ENCODE measurements around the gene ZNRF2.

The ZNRF2 gene

DNA sequence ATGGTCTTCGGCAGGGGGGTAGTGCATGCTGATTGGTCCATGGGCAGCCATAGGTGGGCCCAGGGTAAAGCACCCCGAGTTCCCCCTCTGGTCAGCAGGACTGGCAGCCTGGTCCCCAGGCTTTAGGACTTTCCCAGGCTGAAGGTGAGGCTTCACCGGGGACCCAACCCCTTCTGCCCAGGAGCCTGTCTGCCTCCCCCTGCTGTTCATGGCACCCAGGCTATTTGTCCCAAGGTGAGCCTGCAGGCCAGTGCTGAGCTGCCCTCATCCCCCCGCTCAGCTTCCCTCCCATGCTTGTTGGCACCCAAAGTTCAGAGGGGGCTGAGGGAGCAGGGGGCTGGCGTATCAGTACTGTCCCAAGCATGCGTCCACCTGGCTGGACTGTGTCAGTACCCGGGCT, 38.5 kb upstream of the ZNRF2 start:
- H3K27ac ChIP-seq = no peak overlapping the region
- TF ChIP-seq ZFX (IDR thresholded peaks at IDR 0.05; ENCODE audit: borderline replicate concordance) (no peak), CTCF (IDR thresholded peaks at IDR 0.05) (no peak)

DNA sequence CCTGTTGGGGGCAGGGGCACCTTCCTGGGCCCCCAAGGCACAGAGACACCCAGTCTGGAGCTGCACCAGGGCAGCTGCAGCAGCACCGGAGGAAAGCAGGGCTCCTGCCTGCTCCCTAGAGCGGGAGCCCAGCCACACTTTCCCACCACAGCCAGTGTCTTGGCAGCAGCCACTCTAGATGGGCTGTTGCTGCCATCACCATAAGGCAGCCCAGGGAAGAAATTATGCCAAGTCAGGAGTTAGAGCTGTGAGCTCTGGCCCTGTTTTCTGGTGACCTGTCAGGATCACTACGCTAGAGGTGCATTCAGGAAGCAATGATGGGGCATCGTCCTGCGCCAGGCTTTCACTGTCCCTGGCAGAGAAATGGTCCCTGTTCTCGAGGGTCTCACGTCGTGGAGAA, 38.0 kb upstream of the ZNRF2 start:
- no peak overlapping the region for H3K27ac ChIP-seq
- no peak for TF ChIP-seq CTCF (IDR thresholded peaks at IDR 0.05)
- TF ChIP-seq ZFX (IDR thresholded peaks at IDR 0.05; ENCODE audit: borderline replicate concordance) = no peak

DNA sequence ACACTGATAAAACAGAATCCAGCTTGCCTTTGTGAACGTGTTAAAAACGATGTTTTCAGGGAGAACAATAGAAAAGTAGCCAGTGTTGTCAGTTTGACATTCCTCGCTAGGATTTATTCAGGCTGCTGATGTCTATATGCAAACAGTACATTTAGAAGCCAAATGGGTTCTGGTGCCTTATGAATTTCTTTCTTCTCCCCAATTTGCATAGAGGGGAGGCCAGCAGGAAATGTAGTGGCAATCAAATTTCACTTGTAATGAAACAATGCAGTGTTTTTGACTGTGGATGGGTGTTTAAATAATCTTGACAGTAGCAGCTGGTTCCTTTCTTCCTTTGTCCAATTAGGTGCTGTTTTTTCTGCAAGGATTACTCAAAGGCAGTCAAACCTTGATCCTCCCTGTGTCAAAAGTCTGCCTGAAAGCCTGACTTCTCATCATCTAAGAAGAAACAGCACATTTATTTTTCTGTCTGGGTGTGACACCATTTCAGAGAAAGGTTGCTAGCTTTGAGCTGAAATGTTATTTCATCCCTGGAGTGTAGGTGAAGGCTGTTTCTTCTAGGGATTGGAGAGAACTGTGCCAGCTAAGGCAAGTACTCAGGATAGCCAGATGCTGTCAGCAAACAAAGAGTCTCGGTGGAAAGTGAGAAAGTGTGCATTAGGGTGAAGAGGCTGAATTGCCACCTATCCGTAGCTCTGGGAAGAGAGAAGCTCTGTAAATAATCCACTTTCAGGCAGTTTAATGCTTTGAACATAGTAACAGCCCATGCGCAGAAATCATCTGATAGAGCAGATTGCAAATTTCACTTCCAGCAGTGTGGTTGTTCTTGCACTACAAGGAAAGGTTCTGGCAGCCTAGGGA, 36.6 kb upstream of the ZNRF2 start:
- no peak overlapping the region for H3K27ac ChIP-seq
- TF ChIP-seq ZFX (IDR thresholded peaks at IDR 0.05; ENCODE audit: borderline replicate concordance) (no peak), CTCF (IDR thresholded peaks at IDR 0.05) (no peak)

GRCh38 chr7:30249316-30249715, 35.1 kb upstream of the ZNRF2 start:
- no peak overlapping the region for H3K27ac ChIP-seq
- no peak for TF ChIP-seq ZFX (IDR thresholded peaks at IDR 0.05; ENCODE audit: borderline replicate concordance)
- TF ChIP-seq CTCF (IDR thresholded peaks at IDR 0.05) = no peak

GRCh38 chr7:30249986-30250774, 34.2 kb upstream of the ZNRF2 start:
- H3K27ac ChIP-seq = no peak overlapping the region
- TF ChIP-seq ZFX (IDR thresholded peaks at IDR 0.05; ENCODE audit: borderline replicate concordance) (no peak), CTCF (IDR thresholded peaks at IDR 0.05) (no peak)

- no peak overlapping the region for H3K27ac ChIP-seq
- no peak for TF ChIP-seq ZFX (IDR thresholded peaks at IDR 0.05; ENCODE audit: borderline replicate concordance)
- no peak for TF ChIP-seq CTCF (IDR thresholded peaks at IDR 0.05)
These were observed 32.6 kb upstream of the ZNRF2 start for GRCh38 chr7:30251708-30252329.
